Lung (tissue), 12 donors: ENCODE results near the gene TYMP. TPM values are rescaled to one million over a fixed set of nuclear protein-coding genes. Genes with fewer than 3 reads are reported as not detected.

ENCODE experiments used
- ATAC-seq: fragments of 200-7000 bp; cut with Tn5 transposase; one replicate; pipeline ENCODE4 v1.9.1; 2020; ENCODE audit warnings: moderate number of reproducible peaks; ENCODE audit not compliant: insufficient read depth, low FRiP score
- DNase-seq, 3 donors: peaks; one replicate each; pipeline ENCODE4 v3.0.0-alpha.2; 2013 to 2017
- H3K27ac ChIP-seq, 2 donors: one replicate each; pipeline ENCODE4 v1.5.1; 2013; ENCODE audit warnings: mild to moderate bottlenecking in 2 of 2, moderate library complexity in 2 of 2, control low read depth in 1 of 2, inconsistent platforms in 1 of 2, low read depth in 1 of 2, low read length in 1 of 2
- H3K27me3 ChIP-seq, 3 donors: one replicate each; pipeline ENCODE4 v1.5.1; 2013; ENCODE audit warnings: low read length in 2 of 3; ENCODE audit not compliant: control insufficient read depth in 3 of 3, insufficient read depth in 3 of 3
- H3K36me3 ChIP-seq, 4 donors: one replicate each; pipeline ENCODE4 v1.5.1; 2013; ENCODE audit warnings: low read length in 4 of 4, mild to moderate bottlenecking in 1 of 4, moderate library complexity in 1 of 4; ENCODE audit not compliant: control insufficient read depth in 4 of 4, insufficient read depth in 4 of 4
- H3K4me1 ChIP-seq, 5 donors: one replicate each; pipeline ENCODE4 v1.5.1; 2013; ENCODE audit warnings: low read length in 5 of 5, mild to moderate bottlenecking in 2 of 5, moderate library complexity in 1 of 5; ENCODE audit not compliant: control insufficient read depth in 5 of 5, insufficient read depth in 5 of 5
- H3K4me3 ChIP-seq: one replicate; pipeline ENCODE4 v1.5.1; 2013; ENCODE audit warnings: mild to moderate bottlenecking, control low read depth, moderate library complexity
- H3K9ac ChIP-seq, 2 donors: one replicate each; pipeline ENCODE4 v1.5.1; 2013; ENCODE audit warnings: low read length in 2 of 2, control low read depth in 1 of 2; ENCODE audit not compliant: insufficient read depth in 1 of 2
- H3K9me3 ChIP-seq, 4 donors: one replicate each; pipeline ENCODE4 v1.5.1; 2013; ENCODE audit warnings: low read length in 3 of 4, mild to moderate bottlenecking in 1 of 4, moderate library complexity in 1 of 4; ENCODE audit not compliant: control insufficient read depth in 4 of 4, insufficient read depth in 3 of 4
- CTCF ChIP-seq: IDR thresholded peaks from 2 replicates; pipeline ENCODE4 v1.5.1; 2012; ENCODE audit warnings: mild to moderate bottlenecking; ENCODE audit errors: control extremely low read depth, extremely low read depth
- WGBS, 2 donors: extraction: QIAGEN DNeasy Blood & Tissue Kit; methylation state at CpG; one replicate each; pipeline ENCODE4 v1.1.7; 2013; 5-methylcytosine and 5-hydroxymethylcytosine counted together
- polyA plus RNA-seq, 2 donors: library from polyadenylated mRNA; stranded (reverse); fragments of 200-250 nt; gene quantifications; one replicate each; pipeline ENCODE4 v1.2.1, GENCODE V29; 2013
- total RNA-seq, 2 donors: library from RNA; depleted of rRNA in 1 of 2; stranded (reverse); fragments of >200 nt in 1 of 2; gene quantifications; one replicate each; pipeline ENCODE4 v1.2.1, GENCODE V29; 2014 to 2021
- donor health status: control.
- donor health status: control.
- donor health status: Bipolar disorder and iron deficiency.
- donor health status: healthy.
- donor health status: DM: yes; HTN: yes; CAD: no.

TYMP gene
- total and polyA plus RNA-seq, 4 donors: 52.7 to 641 (median 233) TPM

GRCh38 chr22:50483977-50484853 lies 45.6 kb downstream of the TYMP start:
- no peaks in the 10 kb centered on the region for H3K9me3 ChIP-seq
- no peak overlapping the region for H3K27ac ChIP-seq
- no peak for TF ChIP-seq CTCF
- H3K4me1 ChIP-seq: peaks cover 0 to 5% (median 0%) of the 10 kb centered on the region in 5 donors
- no peaks in the 10 kb centered on the region for H3K36me3 ChIP-seq
- peaks cover 0 to 38% (median 20%) of the 10 kb centered on the region in 3 donors for H3K27me3 ChIP-seq
- H3K9ac ChIP-seq: no peak overlapping the region
- H3K4me3 ChIP-seq: no peak overlapping the region
- DNase-seq (no peak), ATAC-seq (no peak)
- 81 to 87% methylated on average over 31 of the region's 31 CpGs for WGBS, 2 donors

DNA sequence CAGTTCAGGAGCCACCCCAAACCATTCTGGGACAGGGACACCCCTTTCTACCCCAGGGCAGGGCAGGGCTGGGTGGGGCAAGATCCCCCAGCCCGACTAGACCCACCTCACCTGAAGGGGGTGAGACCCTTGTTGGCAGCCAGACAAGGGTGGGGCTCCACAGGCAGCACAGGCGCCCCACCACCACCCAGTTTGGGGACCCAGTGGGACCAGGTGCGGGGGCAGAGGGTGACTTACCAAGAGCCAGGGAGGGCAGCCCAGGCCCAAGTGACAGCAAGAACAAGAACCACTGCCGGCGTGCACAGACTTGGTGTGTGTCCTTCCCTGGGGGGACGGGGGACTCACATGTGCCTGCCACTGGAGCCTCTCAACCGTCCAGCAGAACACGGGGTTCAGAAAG lies 46.3 kb downstream of the TYMP start:
- TF ChIP-seq CTCF: no peak
- 91 to 96% methylated on average over 8 of the region's 8 CpGs for WGBS, 2 donors
- Histone ChIP-seq H3K36me3 (no peaks in the 10 kb centered on the region), H3K4me1 (peaks cover 0 to 5% (median 0%) of the 10 kb centered on the region in 5 donors), H3K27me3 (peaks cover 0 to 38% (median 20%) of the 10 kb centered on the region in 3 donors), H3K9ac (no peak overlapping the region), H3K27ac (no peak overlapping the region), H3K4me3 (no peak overlapping the region), H3K9me3 (no peaks in the 10 kb centered on the region)
- ATAC-seq: no peak
- no peak for DNase-seq

DNA sequence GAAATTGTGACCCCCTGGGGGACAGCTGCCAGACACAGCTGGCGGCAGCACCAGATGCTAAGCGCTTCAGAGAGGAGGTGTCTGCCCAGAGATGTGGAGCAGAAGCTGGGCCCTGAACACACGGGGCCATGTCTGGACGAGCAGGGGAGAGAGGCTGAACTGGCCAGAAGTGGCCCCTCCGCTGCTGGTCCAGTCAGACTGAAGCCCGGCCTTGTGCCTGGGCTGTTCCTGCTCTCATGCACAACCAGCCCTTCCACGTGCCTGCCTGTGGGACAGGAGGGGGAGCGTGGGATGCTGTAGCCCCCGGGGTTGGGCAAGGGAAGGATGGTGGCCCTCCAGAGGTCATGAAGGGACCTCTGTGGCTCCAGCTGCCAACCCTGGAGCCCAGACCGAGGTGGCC lies 46.7 kb downstream of the TYMP start:
- Histone ChIP-seq H3K9ac (no peak overlapping the region), H3K4me3 (no peak overlapping the region), H3K27ac (no peak overlapping the region), H3K4me1 (peaks cover 0 to 5% (median 0%) of the 10 kb centered on the region in 5 donors), H3K27me3 (peaks cover 0 to 37% (median 20%) of the 10 kb centered on the region in 3 donors), H3K36me3 (no peaks in the 10 kb centered on the region), H3K9me3 (no peaks in the 10 kb centered on the region)
- no peak for DNase-seq
- WGBS, 2 donors: 86% methylated on average over 9 to 10 of the region's 10 CpGs
- ATAC-seq: no peak
- no peak for TF ChIP-seq CTCF
